Suprapubic skin (tissue), 4 donors: Measurements from ENCODE around the gene LTO1.

Source experiments
- CTCF ChIP-seq, 2 donors: fragments of 200-600 bp in 1 of 2; fragments of 450-650 bp in 1 of 2; sonication (generic) in 1 of 2; IDR thresholded peaks; one replicate each; pipeline ENCODE4 v1.5.1; 2016 to 2019; ENCODE audit warnings: antibody characterized with exemption in 2 of 2, mild to moderate bottlenecking in 1 of 2, moderate library complexity in 1 of 2
- POLR2A ChIP-seq, 2 donors: fragments of 450-650 bp; IDR thresholded peaks; one replicate each; pipeline ENCODE4 v1.6.1; 2017; ENCODE audit warnings: antibody characterized with exemption in 2 of 2, mild to moderate bottlenecking in 2 of 2, moderate library complexity in 2 of 2
- POLR2AphosphoS5 ChIP-seq, 3 donors: sonication (generic); formaldehyde crosslinking; IDR thresholded peaks; one replicate each; pipeline ENCODE4 v1.6.1; 2017; ENCODE audit warnings: antibody characterized with exemption in 3 of 3

- TF ChIP-seq POLR2AphosphoS5 (IDR thresholded peaks at IDR 0.05) (no peak), CTCF (IDR thresholded peaks at IDR 0.05) (no peak), POLR2A (IDR thresholded peaks at IDR 0.05) (no peak)
Observed at GRCh38 chr11:69645801-69646492, 29.2 kb downstream of the LTO1 start.
